GM04503 (cell line): Measurements from ENCODE around the gene CACNA1A.
"Not testable (repeated sequence)": the region's sequence is repeated elsewhere in the genome, so short reads cannot be mapped to it uniquely, and the experiment has no call there.

Experiments used
- DNase-seq: peaks from one replicate; pipeline ENCODE4 v3.0.0-alpha.2; 2012; ENCODE audit warnings: low read depth

CACNA1A gene

DNA sequence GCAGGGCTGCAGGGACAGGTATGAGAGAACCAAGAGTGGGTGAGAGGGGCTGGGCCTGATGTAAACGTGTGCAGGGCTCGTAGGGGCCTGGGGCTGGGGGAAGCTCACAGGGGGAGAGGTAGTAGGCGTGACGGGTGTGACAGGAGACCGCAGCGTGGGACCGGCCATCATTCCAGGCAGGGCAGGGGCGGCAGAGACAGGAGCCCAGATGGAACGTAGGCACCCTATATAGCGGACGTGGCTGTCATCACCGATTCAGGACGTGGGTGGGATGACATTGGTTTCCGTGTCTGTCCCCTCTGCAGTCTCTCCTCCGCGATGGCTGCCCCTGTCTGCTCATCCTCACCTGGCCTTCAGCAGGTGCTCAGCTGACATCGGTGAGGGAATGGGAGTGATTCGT is 307.6 kb downstream of the CACNA1A start:
- no peak for DNase-seq

DNA sequence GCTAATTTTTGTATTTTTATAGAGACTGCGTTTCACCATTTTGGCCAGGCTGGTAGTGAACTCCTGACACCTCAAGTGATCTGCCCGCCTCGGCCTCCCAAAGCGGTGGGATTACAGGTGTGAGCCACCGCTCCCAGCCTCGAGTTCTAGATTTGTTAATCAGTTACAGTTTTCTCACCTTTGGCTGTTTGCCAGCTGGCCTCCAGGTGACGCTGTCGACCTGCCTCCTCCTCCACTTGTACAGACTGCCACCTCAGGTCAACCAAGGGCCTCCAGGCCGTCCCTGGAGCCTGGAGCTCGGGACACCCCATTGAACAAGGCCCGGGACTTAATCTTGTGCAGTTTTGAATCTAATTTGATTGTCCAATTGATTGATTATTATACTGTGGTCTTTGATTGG is 310.6 kb downstream of the CACNA1A start:
- DNase-seq, result no peak

DNA sequence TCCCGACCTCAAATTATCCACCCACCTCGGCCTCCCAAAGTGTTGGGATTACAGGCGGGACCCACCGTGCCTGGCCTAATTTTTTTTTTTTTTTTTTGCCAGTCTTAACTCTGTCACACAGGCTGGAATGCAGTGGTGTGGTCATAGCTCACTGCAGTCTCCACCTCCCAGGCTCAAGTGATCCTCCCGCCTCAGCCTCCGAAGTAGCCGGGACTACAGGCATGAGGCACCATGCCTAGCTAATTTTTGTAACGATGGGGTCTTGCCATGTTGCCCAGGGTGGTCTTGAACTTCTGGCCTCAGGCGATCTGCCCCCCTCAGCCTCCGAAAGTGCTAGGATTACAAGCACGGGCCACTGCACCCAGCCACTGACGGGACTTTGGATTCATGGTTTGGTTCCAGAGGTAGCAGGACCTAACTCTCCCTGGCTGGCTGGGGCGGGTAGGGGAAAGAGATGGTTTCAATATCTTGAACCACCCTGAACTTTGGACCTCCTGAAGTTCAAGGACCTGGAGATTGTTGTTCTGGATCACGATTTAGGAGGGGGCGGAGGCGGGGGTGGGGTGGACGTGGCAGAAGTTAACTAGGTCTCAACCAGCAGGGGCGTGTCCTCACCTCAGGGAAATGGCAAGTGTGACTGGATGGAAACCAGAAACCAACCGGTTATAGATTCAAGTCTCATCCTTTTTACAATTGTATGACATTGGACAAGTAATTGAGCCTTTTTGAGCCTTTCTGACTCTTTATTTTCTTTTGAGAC is 315.3 kb downstream of the CACNA1A start:
- DNase-seq, result no peak

DNA sequence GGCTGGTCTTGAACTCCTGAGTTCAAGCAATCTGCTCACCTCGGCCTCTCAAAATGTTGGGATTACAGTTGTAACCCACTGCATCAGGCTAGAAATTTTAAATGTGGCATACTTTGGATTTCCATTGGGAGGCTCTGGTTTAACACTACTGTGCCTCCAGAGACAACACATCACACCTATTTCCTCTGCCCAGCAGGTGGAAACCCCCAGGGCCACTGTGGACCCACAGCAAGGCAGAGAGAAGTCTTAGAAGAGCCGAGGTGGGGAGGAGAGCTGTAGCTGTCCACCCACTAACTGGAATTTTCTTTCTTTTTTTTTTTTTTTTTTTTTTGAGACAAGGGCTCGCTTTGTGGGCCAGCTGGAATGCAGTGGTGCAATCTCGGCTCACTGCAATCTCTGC is 316.7 kb downstream of the CACNA1A start:
- no peak for DNase-seq

DNA sequence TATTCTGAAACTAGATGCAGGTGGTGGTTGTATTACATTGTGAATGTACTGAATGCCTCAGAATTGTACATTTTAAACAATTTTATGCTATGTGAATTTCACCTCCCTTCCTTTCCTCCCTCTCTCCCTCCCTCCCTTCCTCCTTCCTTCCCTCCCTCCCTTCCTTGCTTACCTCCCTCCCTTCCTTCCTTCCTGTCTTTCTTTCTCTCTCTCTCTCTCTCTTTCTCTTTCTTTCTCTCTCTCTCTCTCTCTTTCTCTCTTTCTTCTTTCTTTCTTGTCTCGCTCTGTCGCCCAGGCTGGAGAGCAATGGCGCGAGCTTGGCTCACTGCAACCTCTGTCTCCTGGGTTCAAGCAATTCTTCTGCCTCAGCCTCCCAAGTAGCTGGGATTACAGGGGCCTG is 318.9 kb downstream of the CACNA1A start:
- DNase-seq, result no peak

DNA sequence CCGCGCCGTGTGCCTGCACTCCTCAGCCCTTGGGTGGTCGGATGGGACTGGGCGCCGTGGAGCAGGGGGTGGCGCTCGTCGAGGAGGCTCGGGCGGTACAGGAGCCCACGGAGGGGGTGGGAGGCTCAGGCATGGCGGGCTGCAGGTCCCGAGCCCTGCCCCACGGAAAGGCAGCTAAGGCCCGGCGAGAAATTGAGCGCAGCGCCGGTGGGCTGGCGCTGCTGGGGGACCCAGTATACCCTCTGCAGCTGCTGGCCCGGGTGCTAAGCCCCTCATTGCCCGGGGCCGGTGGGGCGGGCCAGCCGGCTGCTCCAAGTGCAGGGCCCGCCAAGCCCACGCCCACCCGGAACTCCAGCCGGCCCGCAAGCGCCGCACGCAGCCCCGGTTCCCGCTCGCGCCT is 319.6 kb downstream of the CACNA1A start:
- DNase-seq, result not testable (repeated sequence)

DNA sequence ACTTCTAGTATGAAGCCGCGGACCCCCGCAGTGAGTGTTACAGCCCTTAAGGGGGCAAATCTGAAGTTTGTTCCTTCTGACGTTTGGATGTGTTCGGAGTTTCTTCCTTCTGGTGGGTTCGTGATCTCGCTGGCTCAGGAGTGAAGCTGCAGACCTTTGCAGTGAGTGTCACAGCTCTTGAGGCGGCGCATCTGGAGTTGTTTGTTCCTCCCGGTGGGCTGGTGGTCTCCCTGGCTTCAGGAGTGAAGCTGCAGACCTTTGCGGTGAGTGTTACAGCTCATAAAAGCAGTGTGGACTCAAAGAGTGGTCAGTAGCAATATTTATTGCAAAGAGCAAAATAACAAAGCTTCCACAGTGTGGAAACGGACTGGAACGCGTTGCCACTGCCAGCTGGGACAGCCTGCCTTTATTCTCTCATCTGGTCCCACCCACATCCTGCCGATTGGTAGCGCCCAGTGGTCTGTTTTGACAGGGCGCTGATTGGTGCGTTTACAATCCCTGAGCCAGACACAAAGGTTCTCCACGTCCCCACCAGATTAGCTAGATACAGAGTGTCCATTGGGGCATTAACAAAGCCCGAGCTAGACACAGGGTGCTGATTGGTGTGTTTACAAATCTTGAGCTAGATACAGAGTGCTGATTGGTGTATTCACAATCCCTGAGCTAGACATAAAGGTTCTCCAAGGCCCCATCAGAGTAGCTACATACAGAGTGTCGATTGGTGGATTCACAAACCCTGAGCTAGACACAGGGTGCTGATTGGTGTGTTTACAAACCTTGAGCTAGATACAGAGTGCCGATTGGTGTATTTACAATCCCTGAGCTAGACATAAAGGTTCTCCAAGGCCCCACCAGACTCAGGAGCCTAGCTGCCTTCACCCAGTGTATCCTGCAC is 320.3 kb downstream of the CACNA1A start:
- DNase-seq, result not testable (repeated sequence)

- DNase-seq, result not testable (repeated sequence)
Measured at GRCh38 chr19:13184926-13185325, 321.4 kb downstream of the CACNA1A start.

DNA sequence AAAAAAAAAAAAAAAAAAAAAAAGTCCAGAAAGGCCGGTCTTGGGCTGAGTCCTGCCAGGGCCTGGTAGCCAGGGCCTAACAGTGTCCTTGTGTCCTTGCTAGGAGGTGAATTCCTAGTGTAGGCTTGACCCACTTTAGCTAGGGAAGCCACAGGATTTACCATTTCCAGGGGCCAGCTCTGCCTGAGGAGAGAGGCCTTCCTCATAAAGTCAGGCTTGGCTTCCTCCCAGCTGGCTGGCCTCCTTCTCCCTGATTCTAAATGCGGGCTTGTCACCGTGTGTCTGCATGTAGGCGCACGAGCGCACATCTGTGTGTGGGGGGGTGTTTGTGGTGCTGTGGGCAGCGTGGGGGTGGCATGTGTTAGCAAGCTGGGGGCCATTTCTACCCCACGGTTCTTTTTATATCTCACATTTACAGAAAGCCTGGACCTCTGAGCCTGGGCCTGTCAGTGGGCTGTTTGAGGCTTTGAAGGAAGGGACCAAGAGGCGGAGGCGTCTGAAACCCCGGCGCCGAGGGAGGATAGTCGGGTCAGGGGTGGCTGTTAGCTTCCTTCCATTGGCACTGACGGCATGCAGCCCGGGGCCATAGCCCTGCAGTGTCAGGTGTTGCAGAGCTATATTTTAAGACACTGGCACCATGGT is 324.4 kb downstream of the CACNA1A start:
- DNase-seq, result no peak

GRCh38 chr19:13178291-13178690 is 328.0 kb downstream of the CACNA1A start:
- DNase-seq, result not testable (repeated sequence)

- DNase-seq, result not testable (repeated sequence)
Measured at GRCh38 chr19:13177584-13177983, 328.7 kb downstream of the CACNA1A start.

DNA sequence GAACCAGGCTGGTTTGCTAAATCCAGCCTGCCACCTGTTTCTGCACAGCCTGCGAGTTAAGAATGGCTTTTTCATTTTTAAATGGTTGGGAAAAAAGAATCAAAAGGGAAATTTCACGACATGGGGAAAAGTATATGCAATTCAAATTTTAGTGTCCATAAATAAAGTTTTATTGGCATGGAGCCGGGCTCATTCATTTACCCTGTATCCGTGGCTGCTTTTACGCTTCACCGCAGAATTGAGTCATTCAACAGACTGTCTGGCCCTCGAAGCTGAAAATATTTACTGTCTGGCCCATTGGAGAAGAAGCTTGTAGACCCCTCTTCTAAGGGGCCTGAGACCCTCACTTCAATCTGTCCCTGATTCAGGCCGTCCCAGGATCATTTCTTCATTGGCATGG is 329.9 kb downstream of the CACNA1A start:
- DNase-seq, result no peak

GRCh38 chr19:13173139-13173737 is 333.0 kb downstream of the CACNA1A start:
- DNase-seq, result no peak

- DNase-seq, result no peak
Measured at GRCh38 chr19:13172346-13173138, 333.7 kb downstream of the CACNA1A start.

DNA sequence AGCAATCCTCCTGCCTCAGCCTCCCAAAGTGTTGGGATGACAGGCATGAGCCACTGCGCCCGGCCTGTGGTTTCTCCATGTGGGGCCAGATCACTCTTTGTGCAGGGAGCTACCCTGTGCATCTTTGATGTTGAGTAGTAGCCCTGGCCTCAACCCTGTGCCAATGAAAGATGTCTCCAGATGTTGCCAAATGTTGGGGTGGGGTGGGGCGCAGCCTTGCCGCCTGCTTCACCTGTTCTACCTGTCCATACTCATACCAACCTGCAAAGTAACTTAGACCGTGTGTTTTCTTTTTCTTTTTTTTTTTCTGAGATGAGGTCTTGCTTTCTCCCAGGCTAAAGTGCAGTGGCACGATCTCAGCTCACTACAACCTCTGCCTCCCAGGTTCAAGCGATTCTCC is 335.1 kb downstream of the CACNA1A start:
- no peak for DNase-seq

DNA sequence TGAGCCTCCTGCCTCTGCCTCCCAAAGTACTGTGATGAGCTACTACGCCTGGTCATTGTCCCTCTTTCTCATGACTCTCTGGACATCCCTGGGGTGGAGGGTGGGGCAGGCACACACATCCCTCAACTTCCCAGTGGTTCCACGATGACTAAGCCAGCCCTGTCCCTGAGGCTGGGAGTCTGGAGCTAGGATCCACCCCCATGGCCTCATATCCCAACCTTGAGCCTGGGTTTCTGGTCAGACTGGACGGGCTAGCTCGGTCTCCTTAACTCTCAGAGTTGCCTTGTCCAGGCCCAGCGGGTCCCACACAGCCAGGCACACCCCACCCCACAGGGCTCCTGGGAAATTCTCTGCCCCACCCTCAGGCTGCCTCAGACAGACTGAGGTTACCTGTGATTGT is 336.5 kb downstream of the CACNA1A start:
- DNase-seq, result no peak

GRCh38 chr19:13166151-13166550 is 340.1 kb downstream of the CACNA1A start:
- not testable (repeated sequence) for DNase-seq

GRCh38 chr19:13165162-13165997 is 340.9 kb downstream of the CACNA1A start:
- DNase-seq, result no peak

DNA sequence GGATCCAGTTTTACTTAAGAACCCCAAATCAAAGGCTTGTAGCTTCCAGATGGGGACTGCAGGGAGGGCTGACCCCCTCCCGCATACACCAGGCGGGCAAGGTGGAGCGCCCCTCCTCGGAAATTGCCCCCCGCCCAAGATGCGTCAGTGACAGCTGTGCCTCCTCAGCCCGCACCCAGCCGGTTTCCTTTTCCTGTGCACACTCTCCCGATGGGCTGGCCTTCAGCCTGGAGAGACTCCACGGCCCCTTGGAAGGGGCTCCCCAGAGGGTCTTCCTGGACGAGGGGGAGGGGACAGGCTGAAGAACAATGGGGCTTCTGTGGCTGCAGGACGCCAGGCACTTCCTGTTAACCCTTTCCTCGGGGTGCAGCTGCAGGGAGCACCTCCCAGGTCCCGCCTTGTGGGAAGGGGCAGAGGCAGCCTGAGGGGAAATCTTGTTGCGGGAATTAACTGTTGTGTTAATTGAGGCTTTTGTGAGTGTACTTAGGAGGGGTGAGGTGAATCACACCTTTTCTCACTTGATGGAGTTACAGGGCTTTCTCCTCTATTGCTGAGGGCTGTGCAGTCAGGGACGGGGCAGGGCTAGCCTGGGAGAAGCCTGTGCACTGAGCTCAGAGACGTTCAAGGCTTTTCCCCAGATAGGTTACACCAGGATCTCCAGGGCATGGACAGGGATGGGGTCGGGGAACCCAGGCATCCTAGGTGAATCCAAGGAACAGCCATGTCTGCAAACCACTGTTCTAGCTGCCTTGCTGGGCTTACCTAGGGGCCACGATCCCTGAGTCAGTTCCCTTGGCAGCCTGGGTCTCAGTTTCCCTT is 341.7 kb downstream of the CACNA1A start:
- DNase-seq, result no peak
